ENCODE measurements around the gene CLMN.

Gene CLMN

GRCh38 chr14:95327558-95328374 lies 8.1 kb upstream of the CLMN start:
- no peak for TF ChIP-seq CTCF (conservative IDR thresholded peaks at IDR 0.05)
- H3K27ac ChIP-seq = no peak overlapping the region

GRCh38 chr14:95326987-95327386 lies 7.3 kb upstream of the CLMN start:
- no peak overlapping the region for H3K27ac ChIP-seq
- TF ChIP-seq CTCF (conservative IDR thresholded peaks at IDR 0.05) = no peak

- H3K27ac ChIP-seq = no peak overlapping the region
- TF ChIP-seq CTCF (conservative IDR thresholded peaks at IDR 0.05) = no peak
Observed at GRCh38 chr14:95323917-95324316, 4.2 kb upstream of the CLMN start.

- no peak for TF ChIP-seq CTCF (conservative IDR thresholded peaks at IDR 0.05)
- no peak overlapping the region for H3K27ac ChIP-seq
Observed at GRCh38 chr14:95323361-95323760, 3.7 kb upstream of the CLMN start.

GRCh38 chr14:95322651-95323050 lies 2.9 kb upstream of the CLMN start:
- no peak for TF ChIP-seq CTCF (conservative IDR thresholded peaks at IDR 0.05)
- no peak overlapping the region for H3K27ac ChIP-seq

- H3K27ac ChIP-seq = no peak overlapping the region
- no peak for TF ChIP-seq CTCF (conservative IDR thresholded peaks at IDR 0.05)
Observed at GRCh38 chr14:95321693-95322455, 2.2 kb upstream of the CLMN start.

GRCh38 chr14:95320955-95321600 lies 1.4 kb upstream of the CLMN start:
- TF ChIP-seq CTCF (conservative IDR thresholded peaks at IDR 0.05) = no peak
- peak overlapping the region; percentile 42; the same call in 1 of the 2 replicates for H3K27ac ChIP-seq

Data from VCaP (cell line).